Heart right ventricle (tissue), 16 donors: ENCODE results near the gene RHD. TPM values are rescaled to one million over a fixed set of nuclear protein-coding genes. Genes with fewer than 3 reads are reported as not detected.
"Not testable (repeated sequence)": the region's sequence is repeated elsewhere in the genome, so short reads cannot be mapped to it uniquely, and the experiment has no call there.

ENCODE experiments used
- ATAC-seq, 8 donors: fragments of 200-7000 bp; cut with Tn5 transposase; one replicate each; pipeline ENCODE4 v1.9.1; 2020; ENCODE audit warnings: mild to moderate bottlenecking in 8 of 8, moderate library complexity in 8 of 8, moderate number of reproducible peaks in 1 of 8
- DNase-seq, 2 donors: peaks; one replicate each; pipeline ENCODE4 v3.0.0-alpha.2; 2020
- H3K27ac ChIP-seq, 10 donors: fragments of 200-600 bp; sonication (generic) in 2 of 10; one replicate each; pipeline versions ENCODE4 v1.5.0 to v1.8.0; 2020 to 2022; ENCODE audit warnings: mild to moderate bottlenecking in 3 of 10
- H3K27me3 ChIP-seq, 7 donors: fragments of 200-600 bp; one replicate each; pipeline ENCODE4 v1.8.0; 2021 to 2022; ENCODE audit warnings: mild to moderate bottlenecking in 2 of 7
- H3K36me3 ChIP-seq, 9 donors: fragments of 200-600 bp; sonication (generic) in 1 of 9; one replicate each; pipeline versions ENCODE4 v1.5.0 to v1.8.0; 2020 to 2022; ENCODE audit warnings: mild to moderate bottlenecking in 2 of 9
- H3K4me1 ChIP-seq, 9 donors: fragments of 200-600 bp; sonication (generic) in 1 of 9; one replicate each; pipeline versions ENCODE4 v1.5.0 to v1.8.0; 2020 to 2022; ENCODE audit warnings: mild to moderate bottlenecking in 4 of 9
- H3K4me3 ChIP-seq, 10 donors: fragments of 200-600 bp; sonication (generic) in 2 of 10; one replicate each; pipeline versions ENCODE4 v1.5.0 to v1.8.0; 2020 to 2022; ENCODE audit warnings: mild to moderate bottlenecking in 7 of 10, moderate library complexity in 2 of 10
- H3K9me3 ChIP-seq, 11 donors: fragments of 200-600 bp in 10 of 11; sonication (generic) in 2 of 11; one replicate each; pipeline versions ENCODE4 v1.5.0 to v1.8.0; 2013 to 2022; ENCODE audit warnings: mild to moderate bottlenecking in 2 of 11, control low read depth in 1 of 11, moderate library complexity in 1 of 11
- WGBS, 2 donors: extraction: QIAGEN DNeasy Blood & Tissue Kit; methylation state at CpG; one replicate each; pipeline ENCODE4 v1.1.7; 2013; ENCODE audit warnings: inconsistent platforms in 1 of 2; 5-methylcytosine and 5-hydroxymethylcytosine counted together
- intact Hi-C, 10 donors: fragments of 100-400 bp; cut with DNase I; formaldehyde crosslinking; loops; one replicate each; pipeline versions ENCODE4 v1.11.1 to v1.14.2; 2022
- polyA plus RNA-seq, 2 donors: library from polyadenylated mRNA; stranded (reverse); fragments of 200-250 nt; gene quantifications; one replicate each; pipeline ENCODE4 v1.2.3, GENCODE V29; 2013
- total RNA-seq, 10 donors: library from RNA; stranded (reverse); fragmentation: NEBNext Ultra II Directional in 3 of 10; extraction: Animal tissue kit (Norgen Biotek cat#: 25700) in 3 of 10; gene quantifications; one replicate each; pipeline versions ENCODE4 v1.2.1 to v1.2.4, GENCODE V29; 2021 to 2023
- TF ChIP-seq, protein P1 (sequence below), 9 donors: fragments of 200-600 bp; sonication (generic) in 2 of 9; IDR thresholded peaks; one replicate each; pipeline versions ENCODE4 v1.5.0 to v1.8.0; 2021 to 2022; ENCODE audit warnings: antibody characterized with exemption in 9 of 9, mild to moderate bottlenecking in 5 of 9, moderate library complexity in 1 of 9
- donor health status: Arrhythmogenic right ventricular cardiomyopathy.
- donor health status: ischemic (EF 13 %, LVEDD 7.1; RV severe dilation, severe dysfunction).
- donor health status: healthy with polysubstance abuse.
- donor health status: DM: no; HTN: yes; CAD: no.
- donor health status: DM: no; HTN: no; CAD: no.
- donor health status: ischemic (EF 25% LVEDD 6.9; RV normal size, moderate dysfunction).
- donor health status: ischemic (EF 25% LVEDD 5.7; RV mildly dilated, moderate dysfunction).
- donor health status: healthy.
- donor health status: DM: yes; HTN: yes; CAD: no.
- donor health status: Ischemic cardiomyopathy.
- donor health status: ischemic (EF 35%, LVEDD 5.7; RV mildly dilated, moderate dysfunction).
- donor health status: nonischemic (EF 11% LVEDD 7.7; RV severe dilation, severe dysfunction).
- donor health status: DM: yes; HTN: yes; CAD: no.
- donor health status: PGD.
- donor health status: ischemic (EF 29% LVEDD 5.4; RV normal size, mild dysfunction).
- donor health status: nonischemic (EF 23%, LVEDD 6.1; RV moderate dilation, normal function).

The RHD gene
- total and polyA plus RNA-seq, 12 donors: 0.11 TPM; not detected in 11

DNA sequence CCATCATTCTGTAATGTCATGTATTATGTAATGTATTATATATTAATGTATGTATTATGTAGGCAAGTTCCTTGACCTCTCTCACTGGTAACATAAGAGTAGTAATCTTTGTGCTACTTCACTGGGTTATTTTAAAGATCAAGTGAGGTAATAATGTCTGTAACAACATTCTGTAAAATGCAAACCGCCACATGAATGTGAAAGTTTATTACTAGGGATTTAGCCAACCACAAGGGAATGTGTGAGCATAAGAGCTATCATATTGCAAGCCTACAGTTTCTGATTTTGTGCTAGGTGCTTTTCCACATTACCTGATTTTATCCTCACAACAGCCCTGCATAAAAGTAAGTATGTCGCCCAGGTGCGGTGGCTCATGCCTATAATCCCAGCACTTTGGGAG lies 52.1 kb downstream of the RHD start:
- H3K9me3 ChIP-seq, H3K27ac ChIP-seq, H3K36me3 ChIP-seq, H3K4me3 ChIP-seq, H3K27me3 ChIP-seq, ATAC-seq, DNase-seq, intact Hi-C loops: not testable (repeated sequence)
- peaks cover 0 to 11% (median 0%) of the 10 kb centered on the region in 9 donors for H3K4me1 ChIP-seq
- whole genome bisulfite sequencing, 2 donors: 96 to 100% methylated on average over 3 of the region's 3 CpGs

DNA sequence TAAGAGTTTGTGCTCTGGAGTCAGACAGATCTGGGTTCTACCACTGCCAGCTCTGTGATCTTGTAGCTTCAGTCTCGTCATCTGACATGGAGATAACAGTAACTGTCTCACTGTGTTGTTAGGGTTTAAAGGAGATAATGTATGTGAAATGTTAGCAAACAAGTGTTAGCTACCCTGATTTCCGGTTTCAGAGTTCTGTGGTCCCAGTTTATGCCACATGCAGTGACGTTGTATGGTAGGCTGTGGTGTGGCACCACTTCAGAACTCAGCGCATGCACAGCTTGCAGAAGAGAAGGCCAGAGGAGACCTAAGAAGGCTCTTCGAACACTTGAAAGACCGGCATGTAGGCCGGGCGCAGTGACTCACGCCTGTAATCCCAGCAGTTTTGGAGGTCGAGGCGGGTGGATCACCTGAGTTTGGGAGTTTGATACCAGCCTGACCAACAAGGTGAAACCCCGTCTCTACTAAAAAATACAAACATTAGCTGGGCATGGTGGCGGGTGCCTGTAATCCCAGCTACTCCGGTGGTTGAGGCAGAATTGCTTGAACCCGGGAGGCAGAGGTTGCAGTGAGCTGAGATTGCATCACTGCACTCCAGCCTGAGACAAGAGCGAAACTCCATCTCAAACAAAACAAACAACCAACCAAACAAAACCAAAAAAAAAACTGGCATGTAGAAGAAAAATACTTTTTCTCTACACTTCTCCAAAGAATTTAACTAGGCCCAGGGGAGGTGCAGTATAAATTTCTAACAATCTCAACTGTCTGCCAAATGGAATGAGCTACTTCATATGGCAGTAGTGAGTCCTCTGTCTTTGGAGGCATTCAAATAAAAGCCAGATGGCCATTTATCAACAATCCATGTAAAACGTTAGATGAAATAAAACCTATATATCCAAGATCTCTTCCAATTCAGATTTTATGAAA lies 55.8 kb downstream of the RHD start:
- H3K27ac ChIP-seq, H3K4me3 ChIP-seq, intact Hi-C loops, H3K36me3 ChIP-seq, DNase-seq, H3K27me3 ChIP-seq, H3K9me3 ChIP-seq: not testable (repeated sequence)
- H3K4me1 ChIP-seq: peaks cover 0 to 26% (median 0%) of the 10 kb centered on the region in 9 donors
- no CpG with 5 or more reads among the region's 17 CpGs for WGBS, 2 donors
- peak in 4 of 8 donors; percentile 20 to 52 (median 28) for ATAC-seq

DNA sequence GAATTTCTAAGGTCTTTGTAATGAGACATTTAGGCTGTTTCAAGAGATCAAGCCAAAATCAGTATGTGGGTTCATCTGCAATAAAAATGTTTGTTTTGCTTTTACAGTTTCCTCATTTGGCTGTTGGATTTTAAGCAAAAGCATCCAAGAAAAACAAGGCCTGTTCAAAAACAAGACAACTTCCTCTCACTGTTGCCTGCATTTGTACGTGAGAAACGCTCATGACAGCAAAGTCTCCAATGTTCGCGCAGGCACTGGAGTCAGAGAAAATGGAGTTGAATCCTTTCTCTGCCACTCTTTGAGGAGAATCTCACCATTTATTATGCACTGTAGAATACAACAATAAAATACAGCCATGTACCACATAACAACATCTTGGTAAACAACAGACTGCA lies 56.5 kb downstream of the RHD start:
- peaks cover 0 to 26% (median 0%) of the 10 kb centered on the region in 9 donors for H3K4me1 ChIP-seq
- H3K27ac ChIP-seq: peak overlapping the region in 3 of 10 donors; percentile 53 to 72 (median 58)
- WGBS, 2 donors: 37 to 49% methylated on average over 4 of the region's 4 CpGs
- intact Hi-C loops, DNase-seq, H3K27me3 ChIP-seq, H3K4me3 ChIP-seq, H3K9me3 ChIP-seq: not testable (repeated sequence)
- H3K36me3 ChIP-seq: peaks cover 0 to 13% (median 0%) of the 10 kb centered on the region in 9 donors
- ATAC-seq: peak in 3 of 8 donors; percentile 33 to 63 (median 51)

DNA sequence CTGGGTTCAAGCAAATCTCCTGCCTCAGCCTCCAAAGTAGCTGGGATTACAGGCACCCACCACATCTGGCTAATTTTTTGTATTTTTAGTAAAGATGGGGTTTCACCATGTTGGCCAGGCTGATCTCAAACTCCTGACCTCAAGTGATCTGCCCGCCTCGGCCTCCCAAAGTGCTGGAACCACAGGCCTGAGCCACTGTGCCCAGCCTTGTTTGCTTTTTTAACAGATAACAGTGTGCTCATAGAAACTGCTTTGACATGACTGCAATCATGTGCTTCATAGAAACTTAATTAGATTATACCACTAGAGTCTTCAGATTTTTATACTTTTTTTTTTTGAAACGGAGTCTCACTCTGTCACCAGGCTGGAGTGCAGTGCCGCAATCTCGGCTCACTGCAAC lies 57.0 kb downstream of the RHD start:
- H3K4me1 ChIP-seq: peaks cover 0 to 26% (median 0%) of the 10 kb centered on the region in 9 donors
- H3K27me3 ChIP-seq, ATAC-seq, intact Hi-C loops, H3K9me3 ChIP-seq, H3K4me3 ChIP-seq, DNase-seq: not testable (repeated sequence)
- 69 to 77% methylated on average over 5 of the region's 5 CpGs for WGBS, 2 donors
- H3K36me3 ChIP-seq: peaks cover 0 to 13% (median 0%) of the 10 kb centered on the region in 9 donors
- peak overlapping the region in 4 of 10 donors; percentile 19 to 72 (median 56) for H3K27ac ChIP-seq

DNA sequence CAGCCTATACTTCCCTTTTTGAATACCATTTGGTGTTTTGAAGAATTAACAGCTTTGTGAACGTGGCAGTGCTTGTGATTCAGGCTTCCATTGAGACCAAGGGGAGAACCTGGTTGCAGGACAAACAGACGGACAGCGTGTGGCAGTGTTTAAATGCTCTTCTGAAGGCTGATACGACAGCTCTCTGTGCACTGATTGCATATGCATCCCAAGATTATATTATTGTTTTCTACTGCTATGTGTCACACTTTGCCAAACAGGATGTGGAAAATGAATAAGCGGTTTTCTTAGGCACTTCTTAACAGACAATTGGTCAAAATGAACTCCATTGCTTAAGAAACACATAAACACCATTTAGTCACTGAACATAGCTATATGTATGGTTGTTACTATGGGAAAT lies 57.6 kb downstream of the RHD start:
- H3K27me3 ChIP-seq, H3K9me3 ChIP-seq, DNase-seq, H3K4me3 ChIP-seq, intact Hi-C loops: not testable (repeated sequence)
- TF ChIP-seq, protein P1, sequence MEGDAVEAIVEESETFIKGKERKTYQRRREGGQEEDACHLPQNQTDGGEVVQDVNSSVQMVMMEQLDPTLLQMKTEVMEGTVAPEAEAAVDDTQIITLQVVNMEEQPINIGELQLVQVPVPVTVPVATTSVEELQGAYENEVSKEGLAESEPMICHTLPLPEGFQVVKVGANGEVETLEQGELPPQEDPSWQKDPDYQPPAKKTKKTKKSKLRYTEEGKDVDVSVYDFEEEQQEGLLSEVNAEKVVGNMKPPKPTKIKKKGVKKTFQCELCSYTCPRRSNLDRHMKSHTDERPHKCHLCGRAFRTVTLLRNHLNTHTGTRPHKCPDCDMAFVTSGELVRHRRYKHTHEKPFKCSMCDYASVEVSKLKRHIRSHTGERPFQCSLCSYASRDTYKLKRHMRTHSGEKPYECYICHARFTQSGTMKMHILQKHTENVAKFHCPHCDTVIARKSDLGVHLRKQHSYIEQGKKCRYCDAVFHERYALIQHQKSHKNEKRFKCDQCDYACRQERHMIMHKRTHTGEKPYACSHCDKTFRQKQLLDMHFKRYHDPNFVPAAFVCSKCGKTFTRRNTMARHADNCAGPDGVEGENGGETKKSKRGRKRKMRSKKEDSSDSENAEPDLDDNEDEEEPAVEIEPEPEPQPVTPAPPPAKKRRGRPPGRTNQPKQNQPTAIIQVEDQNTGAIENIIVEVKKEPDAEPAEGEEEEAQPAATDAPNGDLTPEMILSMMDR (IDR thresholded peaks at IDR 0.05): peak in 3 of 9 donors; percentile 22 to 43 (median 37)
- WGBS, 2 donors: 37 to 59% methylated on average over 5 of the region's 5 CpGs
- peak overlapping the region in 3 of 10 donors; percentile 53 to 72 (median 58) for H3K27ac ChIP-seq
- H3K4me1 ChIP-seq: peaks cover 0 to 26% (median 0%) of the 10 kb centered on the region in 9 donors
- H3K36me3 ChIP-seq: peaks cover 0 to 13% (median 0%) of the 10 kb centered on the region in 9 donors
- peak in 3 of 8 donors; percentile 62 to 78 (median 64) for ATAC-seq

DNA sequence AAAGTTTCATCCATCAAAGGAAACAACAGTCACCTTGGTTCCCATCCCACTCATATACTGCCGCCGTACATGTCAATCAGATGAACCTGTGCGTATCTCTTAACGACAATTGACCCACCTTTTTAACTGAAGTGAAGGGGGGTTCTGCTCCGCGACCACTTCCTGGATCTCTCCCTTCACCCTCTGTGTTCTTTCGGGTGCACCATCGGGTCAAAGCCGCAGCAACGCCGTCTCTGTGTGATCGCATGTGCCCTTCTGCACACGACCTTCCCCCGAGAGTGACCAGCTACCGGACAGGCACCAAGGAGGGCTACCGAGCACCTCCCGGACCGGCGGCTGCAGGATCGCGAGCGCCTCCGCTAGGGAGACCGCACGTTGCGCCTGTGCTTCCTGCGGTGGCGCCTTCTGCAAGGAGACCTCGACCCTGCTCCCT lies 64.6 kb downstream of the RHD start:
- ATAC-seq: peak; percentile 52 to 85 (median 78)
- peak overlapping the region; percentile 32 to 98 (median 88) for H3K4me3 ChIP-seq
- H3K27me3 ChIP-seq, H3K9me3 ChIP-seq: not testable (repeated sequence)
- peak overlapping the region in 7 of 10 donors; percentile 12 to 73 (median 45) for H3K27ac ChIP-seq
- DNase-seq: peak in 1 of 2 donors; percentile 54
- peaks cover 3 to 35% (median 24%) of the 10 kb centered on the region in 9 donors for H3K4me1 ChIP-seq
- intact Hi-C loops: loop anchor here in 1 of 10 donors (5.0 kb wide), 1 partner anchor 90 kb away; the partner anchor contains the start of gene RSRP1
- WGBS, 2 donors: 0 to 1% methylated on average over 14 to 26 of the region's 29 CpGs
- TF ChIP-seq, protein P1 (IDR thresholded peaks at IDR 0.05): peak in 3 of 9 donors; percentile 27 to 34 (median 34)
- H3K36me3 ChIP-seq: peaks cover 0 to 13% (median 0%) of the 10 kb centered on the region in 9 donors

DNA sequence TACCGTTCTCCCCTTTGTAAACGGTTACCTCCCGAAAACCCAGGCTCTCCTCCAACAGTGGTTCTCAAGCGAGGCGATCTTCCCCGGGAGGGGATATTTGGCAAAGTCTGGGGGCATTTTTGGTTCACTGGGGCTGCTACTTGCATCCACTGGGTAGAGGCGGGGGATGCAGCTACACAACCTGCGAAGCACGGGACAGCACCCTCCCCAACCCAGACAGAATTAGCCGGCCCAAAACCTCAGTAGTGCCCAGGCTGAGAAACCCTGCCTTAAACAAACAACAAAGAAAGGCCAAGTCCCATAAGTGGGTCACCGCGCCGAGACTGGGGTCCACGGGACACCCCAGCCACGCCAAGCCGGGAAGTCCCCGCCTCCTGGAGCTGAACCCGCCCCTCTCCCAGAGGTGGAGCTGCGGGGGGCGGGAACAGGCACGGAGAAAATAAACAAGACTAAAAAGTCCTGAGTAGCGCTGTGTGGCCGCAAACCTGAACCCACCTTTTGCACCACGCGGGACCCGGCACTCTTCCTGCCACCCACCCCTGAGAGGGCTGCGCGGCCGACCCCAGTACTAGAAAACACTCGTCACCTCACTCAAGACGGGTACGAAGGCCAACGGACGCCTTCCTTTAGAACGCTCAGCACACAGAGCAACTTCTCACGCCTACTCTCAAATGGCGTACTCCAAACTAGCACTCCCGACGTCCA lies 65.3 kb downstream of the RHD start:
- 0 to 1% methylated on average over 19 to 21 of the region's 39 CpGs for WGBS, 2 donors
- peaks cover 3 to 42% (median 26%) of the 10 kb centered on the region in 9 donors for H3K4me1 ChIP-seq
- not testable (repeated sequence) for DNase-seq, H3K9me3 ChIP-seq, H3K27me3 ChIP-seq
- H3K27ac ChIP-seq: peak overlapping the region; percentile 87 to 99 (median 97)
- peak; percentile 73 to 94 (median 88) for ATAC-seq
- intact Hi-C loops: loop anchor here in 1 of 10 donors (5.0 kb wide), 1 partner anchor 90 kb away; the partner anchor contains the start of gene RSRP1
- H3K4me3 ChIP-seq: peak overlapping the region; percentile 71 to 98 (median 90)
- H3K36me3 ChIP-seq: peaks cover 0 to 13% (median 0%) of the 10 kb centered on the region in 9 donors
